Neural cell (in vitro differentiated cells): ENCODE measurements around the gene CASZ1. TPM values are rescaled to one million over a fixed set of nuclear protein-coding genes. Genes with fewer than 3 reads are reported as not detected.

ENCODE experiments used
- H2AFZ ChIP-seq: fragments of 200-600, 300-800 bp; sonication (generic), shearing (Covaris generic); 2 replicates; pipeline ENCODE4 v1.6.0; 2014; ENCODE audit warnings: low read depth, mild to moderate bottlenecking, antibody characterized with exemption, low read length, moderate library complexity
- H3F3A ChIP-seq: fragments of 200-600 bp; shearing (Covaris generic); 2 replicates; pipeline ENCODE4 v1.6.1; 2016; ENCODE audit warnings: mild to moderate bottlenecking, moderate library complexity, mixed read lengths, antibody characterized with exemption, low read length; ENCODE audit not compliant: insufficient read depth, poor library complexity, severe bottlenecking
- H3K27ac ChIP-seq: fragments of 200-600, 300-800 bp; sonication (generic), shearing (Covaris generic); 2 replicates; pipeline ENCODE4 v1.5.1; 2014; ENCODE audit warnings: mild to moderate bottlenecking, low read length, moderate library complexity
- H3K27me3 ChIP-seq: fragments of 300-800, 200-600 bp; sonication (generic), shearing (Covaris generic); 2 replicates; pipeline ENCODE4 v1.6.0; 2014; ENCODE audit warnings: mild to moderate bottlenecking, low read depth, low read length, moderate library complexity; ENCODE audit not compliant: insufficient read depth
- H3K36me3 ChIP-seq: fragments of 300-800, 200-600 bp; sonication (generic), shearing (Covaris generic); 2 replicates; pipeline ENCODE4 v1.5.1; 2014; ENCODE audit warnings: mild to moderate bottlenecking, antibody characterized with exemption, low read length, moderate library complexity; ENCODE audit not compliant: insufficient read depth
- H3K4me2 ChIP-seq: fragments of 300-800, 200-600 bp; sonication (generic), shearing (Covaris generic); 2 replicates; pipeline ENCODE4 v1.6.0; 2014; ENCODE audit warnings: mild to moderate bottlenecking, low read length
- H3K4me3 ChIP-seq: fragments of 300-800, 200-600 bp; sonication (generic), shearing (Covaris generic); 2 replicates; pipeline ENCODE4 v1.5.1; 2014; ENCODE audit warnings: mild to moderate bottlenecking, low read length, moderate library complexity
- H3K79me2 ChIP-seq: fragments of 200-600 bp; shearing (Covaris generic); replicated peaks from 2 replicates; pipeline ENCODE4 v1.6.0; 2014; ENCODE audit warnings: mild to moderate bottlenecking, low read length, moderate library complexity; ENCODE audit not compliant: insufficient read depth
- H3K9ac ChIP-seq: fragments of 300-800, 200-600 bp; sonication (generic), shearing (Covaris generic); 2 replicates; pipeline ENCODE4 v1.6.1; 2016; ENCODE audit warnings: mild to moderate bottlenecking, low read length, mixed read lengths
- H3K9me2 ChIP-seq: fragments of 200-600 bp; shearing (Covaris generic); 2 replicates; pipeline ENCODE4 v1.6.1; 2016; ENCODE audit warnings: mild to moderate bottlenecking, low read length, mixed read lengths; ENCODE audit not compliant: insufficient read depth
- H3K9me3 ChIP-seq: fragments of 200-600, 300-800 bp; sonication (generic), shearing (Covaris generic); 2 replicates; pipeline ENCODE4 v1.6.1; 2016; ENCODE audit warnings: mild to moderate bottlenecking, mixed run types, low read length, moderate library complexity, mixed read lengths
- H4K20me1 ChIP-seq: fragments of 200-600 bp; shearing (Covaris generic); 2 replicates; pipeline ENCODE4 v1.6.1; 2016; ENCODE audit warnings: mild to moderate bottlenecking, mixed run types; ENCODE audit not compliant: insufficient read depth
- CTCF ChIP-seq: fragments of 450-650 bp; IDR thresholded peaks from 2 replicates; pipeline ENCODE4 v1.5.1; 2014; ENCODE audit warnings: antibody characterized with exemption, mild to moderate bottlenecking, moderate library complexity; ENCODE audit not compliant: poor library complexity, severe bottlenecking
- EP300 ChIP-seq: fragments of 450-650 bp; conservative IDR thresholded peaks from 2 replicates; pipeline ENCODE4 v1.6.1; 2014; ENCODE audit warnings: antibody characterized with exemption, mild to moderate bottlenecking, moderate library complexity; ENCODE audit not compliant: poor library complexity, severe bottlenecking
- EZH2 ChIP-seq: fragments of 200-600, 300-800 bp; shearing (Covaris generic), sonication (generic); IDR thresholded peaks from 2 replicates; pipeline ENCODE4 v1.6.1; 2014; ENCODE audit warnings: antibody characterized with exemption, low read length, borderline replicate concordance, mild to moderate bottlenecking; ENCODE audit not compliant: insufficient read depth, poor library complexity, severe bottlenecking
- MXI1 ChIP-seq: fragments of 450-650 bp; conservative IDR thresholded peaks from 2 replicates; pipeline ENCODE4 v1.6.1; 2014; ENCODE audit warnings: antibody characterized with exemption, mild to moderate bottlenecking; ENCODE audit not compliant: poor library complexity, severe bottlenecking
- POLR2AphosphoS5 ChIP-seq: IDR thresholded peaks from 2 replicates; pipeline ENCODE4 v1.6.1; 2012
- RAD21 ChIP-seq: fragments of 450-650 bp; conservative IDR thresholded peaks from 2 replicates; pipeline ENCODE4 v1.6.1; 2014; ENCODE audit warnings: antibody characterized with exemption, mild to moderate bottlenecking, moderate library complexity
- SMC3 ChIP-seq: fragments of 450-650 bp; conservative IDR thresholded peaks from 2 replicates; pipeline ENCODE4 v1.6.1; 2014; ENCODE audit warnings: antibody characterized with exemption, mild to moderate bottlenecking, moderate library complexity; ENCODE audit not compliant: poor library complexity
- TAF1 ChIP-seq: IDR thresholded peaks from 2 replicates; pipeline ENCODE4 v1.6.1; 2012; ENCODE audit warnings: low read depth
- polyA plus RNA-seq: library from polyadenylated mRNA; depleted of rRNA; stranded (reverse); fragments of >200 nt; gene quantifications from 2 replicates; pipeline ENCODE4 v1.2.3, GENCODE V29; 2014
- TF ChIP-seq, protein P1 (sequence below): IDR thresholded peaks from 2 replicates; pipeline ENCODE4 v1.6.1; 2012; ENCODE audit warnings: borderline replicate concordance

CASZ1 gene
- polyA plus RNA-seq, 1 donor from 2014 or later: 0.27 TPM

DNA sequence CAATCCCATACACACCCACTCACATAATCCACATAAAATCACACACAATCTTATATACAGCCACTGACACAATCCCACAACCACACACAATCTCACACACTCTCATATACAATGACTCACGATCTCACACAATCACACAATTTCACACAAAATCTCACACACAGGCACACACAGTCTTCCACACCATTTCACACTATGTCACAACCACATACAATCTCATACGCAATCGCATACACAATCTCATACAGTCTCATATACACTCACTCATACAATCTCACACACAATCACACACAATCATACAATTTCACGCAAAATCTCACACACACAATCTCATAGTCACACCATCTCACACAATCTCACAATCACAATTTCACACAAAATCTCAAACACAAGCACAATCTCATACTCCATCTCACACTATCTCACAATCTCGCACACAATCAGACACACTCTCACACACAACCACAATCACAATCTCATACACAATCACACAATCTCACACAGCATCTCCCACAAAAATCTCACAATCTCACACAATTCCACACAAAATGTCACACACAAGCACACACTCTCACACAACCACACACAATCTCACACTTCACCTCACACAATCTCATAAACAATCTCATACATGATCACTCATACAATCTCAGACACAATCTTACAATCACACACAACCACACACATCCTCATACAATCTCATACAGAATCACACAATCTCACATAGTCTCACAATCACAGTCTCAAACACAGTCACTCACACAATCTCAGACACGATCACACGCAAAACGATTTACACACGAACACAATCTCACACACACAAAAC is 18.5 kb downstream of the CASZ1 start:
- no peak overlapping the region for H3K4me3 ChIP-seq
- H4K20me1 ChIP-seq: no peaks in the 10 kb centered on the region
- no peaks in the 10 kb centered on the region for H3K9me3 ChIP-seq
- H2AFZ ChIP-seq: no peak overlapping the region
- TF ChIP-seq EP300 (no peak), POLR2AphosphoS5 (no peak)
- TF ChIP-seq, protein P1, sequence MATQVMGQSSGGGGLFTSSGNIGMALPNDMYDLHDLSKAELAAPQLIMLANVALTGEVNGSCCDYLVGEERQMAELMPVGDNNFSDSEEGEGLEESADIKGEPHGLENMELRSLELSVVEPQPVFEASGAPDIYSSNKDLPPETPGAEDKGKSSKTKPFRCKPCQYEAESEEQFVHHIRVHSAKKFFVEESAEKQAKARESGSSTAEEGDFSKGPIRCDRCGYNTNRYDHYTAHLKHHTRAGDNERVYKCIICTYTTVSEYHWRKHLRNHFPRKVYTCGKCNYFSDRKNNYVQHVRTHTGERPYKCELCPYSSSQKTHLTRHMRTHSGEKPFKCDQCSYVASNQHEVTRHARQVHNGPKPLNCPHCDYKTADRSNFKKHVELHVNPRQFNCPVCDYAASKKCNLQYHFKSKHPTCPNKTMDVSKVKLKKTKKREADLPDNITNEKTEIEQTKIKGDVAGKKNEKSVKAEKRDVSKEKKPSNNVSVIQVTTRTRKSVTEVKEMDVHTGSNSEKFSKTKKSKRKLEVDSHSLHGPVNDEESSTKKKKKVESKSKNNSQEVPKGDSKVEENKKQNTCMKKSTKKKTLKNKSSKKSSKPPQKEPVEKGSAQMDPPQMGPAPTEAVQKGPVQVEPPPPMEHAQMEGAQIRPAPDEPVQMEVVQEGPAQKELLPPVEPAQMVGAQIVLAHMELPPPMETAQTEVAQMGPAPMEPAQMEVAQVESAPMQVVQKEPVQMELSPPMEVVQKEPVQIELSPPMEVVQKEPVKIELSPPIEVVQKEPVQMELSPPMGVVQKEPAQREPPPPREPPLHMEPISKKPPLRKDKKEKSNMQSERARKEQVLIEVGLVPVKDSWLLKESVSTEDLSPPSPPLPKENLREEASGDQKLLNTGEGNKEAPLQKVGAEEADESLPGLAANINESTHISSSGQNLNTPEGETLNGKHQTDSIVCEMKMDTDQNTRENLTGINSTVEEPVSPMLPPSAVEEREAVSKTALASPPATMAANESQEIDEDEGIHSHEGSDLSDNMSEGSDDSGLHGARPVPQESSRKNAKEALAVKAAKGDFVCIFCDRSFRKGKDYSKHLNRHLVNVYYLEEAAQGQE: no peak
- H3K27me3 ChIP-seq: no peaks in the 10 kb centered on the region
- no peak overlapping the region for H3K27ac ChIP-seq
- H3K79me2 ChIP-seq: no peaks in the 10 kb centered on the region
- no peaks in the 10 kb centered on the region for H3K9me2 ChIP-seq
- no peaks in the 10 kb centered on the region for H3K36me3 ChIP-seq
- no peaks in the 10 kb centered on the region for H3F3A ChIP-seq
- no peak overlapping the region for H3K9ac ChIP-seq
- no peak overlapping the region for H3K4me2 ChIP-seq

DNA sequence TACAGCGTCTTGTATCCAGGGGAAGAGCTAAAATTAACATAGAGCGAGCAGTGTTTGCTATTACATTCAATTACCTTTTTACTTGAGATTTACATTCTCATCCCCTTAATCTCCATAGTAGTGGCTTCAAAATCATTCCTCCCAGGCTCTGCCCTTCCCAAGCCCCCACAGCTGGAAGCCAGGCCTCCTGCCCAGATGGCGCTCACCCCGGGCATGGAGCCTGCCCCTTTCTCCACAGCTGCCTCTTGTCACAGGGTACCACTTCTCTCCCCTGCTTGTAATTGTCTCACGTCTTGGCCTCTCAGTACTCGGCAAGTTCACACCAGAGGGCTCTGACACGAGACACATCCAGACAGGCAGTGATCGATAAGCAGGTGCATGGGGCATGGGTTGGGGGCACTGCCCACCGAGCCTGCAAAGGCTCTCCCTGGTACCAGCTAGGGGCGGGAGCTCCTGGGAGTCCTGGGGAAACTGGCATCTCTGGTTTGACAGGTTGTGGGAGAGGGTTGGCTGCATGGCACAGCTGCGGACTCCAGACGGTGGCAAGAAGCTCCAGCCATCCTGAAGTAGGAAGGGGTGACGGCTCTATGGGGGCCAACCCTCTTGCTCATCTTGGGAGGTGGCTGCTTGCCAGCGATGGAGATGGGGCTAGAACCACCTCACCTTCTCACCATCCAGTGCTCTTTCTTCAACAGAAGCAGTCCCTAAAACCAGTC is 20.1 kb downstream of the CASZ1 start:
- no peaks in the 10 kb centered on the region for H4K20me1 ChIP-seq
- no peaks in the 10 kb centered on the region for H3K36me3 ChIP-seq
- H3K79me2 ChIP-seq: no peaks in the 10 kb centered on the region
- no peaks in the 10 kb centered on the region for H3K27me3 ChIP-seq
- H3K4me2 ChIP-seq: no peak overlapping the region
- TF ChIP-seq TAF1: no peak
- no peak for TF ChIP-seq MXI1
- no peak for TF ChIP-seq EP300
- TF ChIP-seq, protein P1: no peak
- no peak for TF ChIP-seq POLR2AphosphoS5
- no peak for TF ChIP-seq SMC3
- TF ChIP-seq CTCF: no peak
- no peak for TF ChIP-seq RAD21
- no peak for TF ChIP-seq EZH2
- H3K9me3 ChIP-seq: no peaks in the 10 kb centered on the region
- H3K4me3 ChIP-seq: no peak overlapping the region
- no peak overlapping the region for H2AFZ ChIP-seq
- H3F3A ChIP-seq: no peaks in the 10 kb centered on the region
- H3K9ac ChIP-seq: no peak overlapping the region
- H3K9me2 ChIP-seq: no peaks in the 10 kb centered on the region
- H3K27ac ChIP-seq: no peak overlapping the region
